Prostate gland (tissue), 2 donors: ENCODE measurements around the gene FKBP2.

Experiments
- POLR2AphosphoS5 ChIP-seq: sonication (generic); formaldehyde crosslinking; IDR thresholded peaks from one replicate; pipeline ENCODE4 v1.6.1; 2017; ENCODE audit warnings: antibody characterized with exemption
- TF ChIP-seq, protein P1 (sequence below), 4 experiments: fragments of 200-600 bp in 2 of 4; fragments of 450-650 bp in 2 of 4; sonication (generic) in 2 of 4; IDR thresholded peaks; 1 replicate in 3 of 4; 2 replicates in 1 of 4; pipeline ENCODE4 v1.5.1; 2016 to 2019; ENCODE audit warnings: antibody characterized with exemption in 4 of 4, mild to moderate bottlenecking in 2 of 4, moderate library complexity in 2 of 4

DNA sequence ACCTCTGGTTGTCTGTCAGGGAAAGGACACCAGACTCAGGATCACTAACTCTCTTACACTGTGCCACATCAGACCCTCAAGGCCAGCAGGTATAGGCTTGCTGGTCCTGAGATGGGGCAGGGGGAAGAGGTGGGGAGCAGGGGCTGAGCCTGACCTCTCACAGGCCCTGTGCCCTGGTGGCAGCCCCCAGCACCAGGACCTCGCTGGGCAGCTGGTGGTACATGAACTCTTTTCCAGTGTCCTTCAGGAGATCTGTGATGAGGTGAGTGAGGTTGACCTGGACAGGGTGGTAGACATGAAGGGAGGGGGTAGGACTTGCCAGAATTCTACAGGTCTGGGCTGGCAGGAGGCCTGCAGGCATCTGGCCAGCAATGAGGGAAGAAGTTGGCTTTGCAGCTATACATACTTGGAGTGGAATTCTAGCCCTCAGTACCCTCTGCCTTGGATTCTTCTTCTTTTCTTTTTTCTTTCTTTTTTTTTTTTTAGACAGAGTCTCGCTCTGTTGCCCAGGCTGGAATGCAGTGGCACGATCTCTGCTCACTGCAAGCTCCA, 13.4 kb upstream of the FKBP2 start:
- TF ChIP-seq, protein P1, sequence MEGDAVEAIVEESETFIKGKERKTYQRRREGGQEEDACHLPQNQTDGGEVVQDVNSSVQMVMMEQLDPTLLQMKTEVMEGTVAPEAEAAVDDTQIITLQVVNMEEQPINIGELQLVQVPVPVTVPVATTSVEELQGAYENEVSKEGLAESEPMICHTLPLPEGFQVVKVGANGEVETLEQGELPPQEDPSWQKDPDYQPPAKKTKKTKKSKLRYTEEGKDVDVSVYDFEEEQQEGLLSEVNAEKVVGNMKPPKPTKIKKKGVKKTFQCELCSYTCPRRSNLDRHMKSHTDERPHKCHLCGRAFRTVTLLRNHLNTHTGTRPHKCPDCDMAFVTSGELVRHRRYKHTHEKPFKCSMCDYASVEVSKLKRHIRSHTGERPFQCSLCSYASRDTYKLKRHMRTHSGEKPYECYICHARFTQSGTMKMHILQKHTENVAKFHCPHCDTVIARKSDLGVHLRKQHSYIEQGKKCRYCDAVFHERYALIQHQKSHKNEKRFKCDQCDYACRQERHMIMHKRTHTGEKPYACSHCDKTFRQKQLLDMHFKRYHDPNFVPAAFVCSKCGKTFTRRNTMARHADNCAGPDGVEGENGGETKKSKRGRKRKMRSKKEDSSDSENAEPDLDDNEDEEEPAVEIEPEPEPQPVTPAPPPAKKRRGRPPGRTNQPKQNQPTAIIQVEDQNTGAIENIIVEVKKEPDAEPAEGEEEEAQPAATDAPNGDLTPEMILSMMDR (IDR thresholded peaks at IDR 0.05) = no peak
- no peak for TF ChIP-seq POLR2AphosphoS5
